LNCAP (cell line): ENCODE measurements around the gene PDE11A.

Source experiments
- TF ChIP-seq, protein P1 (sequence below): fragments of 450-650 bp; IDR thresholded peaks from 2 replicates; pipeline ENCODE4 v1.5.1; 2017; ENCODE audit warnings: mild to moderate bottlenecking

PDE11A gene

DNA sequence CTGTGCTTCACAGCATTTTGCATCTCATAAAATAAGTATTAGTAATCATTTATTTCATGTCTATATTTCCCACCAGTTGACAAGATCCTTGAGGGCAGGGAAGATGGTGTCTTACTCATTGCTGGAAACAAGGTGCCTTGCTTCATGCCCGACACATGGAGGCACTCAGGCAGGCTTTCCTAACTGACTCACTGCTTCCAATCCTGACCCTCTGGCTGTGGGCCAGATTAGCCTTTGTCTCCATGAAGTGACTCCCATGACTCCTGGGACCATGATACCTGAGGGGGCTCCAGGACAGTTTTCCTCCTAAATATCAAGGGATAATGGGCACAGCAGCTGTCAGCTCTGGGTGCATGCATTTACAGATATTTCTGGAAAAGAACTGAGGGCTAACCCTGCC lies 405.0 kb downstream of the PDE11A start:
- TF ChIP-seq, protein P1, sequence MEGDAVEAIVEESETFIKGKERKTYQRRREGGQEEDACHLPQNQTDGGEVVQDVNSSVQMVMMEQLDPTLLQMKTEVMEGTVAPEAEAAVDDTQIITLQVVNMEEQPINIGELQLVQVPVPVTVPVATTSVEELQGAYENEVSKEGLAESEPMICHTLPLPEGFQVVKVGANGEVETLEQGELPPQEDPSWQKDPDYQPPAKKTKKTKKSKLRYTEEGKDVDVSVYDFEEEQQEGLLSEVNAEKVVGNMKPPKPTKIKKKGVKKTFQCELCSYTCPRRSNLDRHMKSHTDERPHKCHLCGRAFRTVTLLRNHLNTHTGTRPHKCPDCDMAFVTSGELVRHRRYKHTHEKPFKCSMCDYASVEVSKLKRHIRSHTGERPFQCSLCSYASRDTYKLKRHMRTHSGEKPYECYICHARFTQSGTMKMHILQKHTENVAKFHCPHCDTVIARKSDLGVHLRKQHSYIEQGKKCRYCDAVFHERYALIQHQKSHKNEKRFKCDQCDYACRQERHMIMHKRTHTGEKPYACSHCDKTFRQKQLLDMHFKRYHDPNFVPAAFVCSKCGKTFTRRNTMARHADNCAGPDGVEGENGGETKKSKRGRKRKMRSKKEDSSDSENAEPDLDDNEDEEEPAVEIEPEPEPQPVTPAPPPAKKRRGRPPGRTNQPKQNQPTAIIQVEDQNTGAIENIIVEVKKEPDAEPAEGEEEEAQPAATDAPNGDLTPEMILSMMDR = no peak

DNA sequence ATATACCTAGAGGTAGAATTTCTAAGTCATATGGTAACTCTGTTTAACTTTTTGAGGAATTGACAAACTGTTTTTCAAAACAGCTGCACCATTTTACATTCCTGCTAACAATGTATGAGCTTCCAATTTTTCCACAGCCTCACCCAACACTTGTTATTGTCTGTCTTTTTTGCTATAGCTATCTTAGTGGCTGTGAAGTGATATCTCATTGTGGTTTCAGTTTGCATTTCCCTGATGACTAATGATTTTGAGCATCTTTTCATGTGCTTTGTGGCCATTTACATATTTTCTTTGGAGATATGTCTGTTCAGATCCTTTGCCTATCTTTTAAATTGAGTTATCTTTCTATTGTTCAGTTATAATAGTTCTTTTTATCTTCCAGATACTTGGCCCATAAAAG lies 406.2 kb downstream of the PDE11A start:
- TF ChIP-seq, protein P1 = no peak

DNA sequence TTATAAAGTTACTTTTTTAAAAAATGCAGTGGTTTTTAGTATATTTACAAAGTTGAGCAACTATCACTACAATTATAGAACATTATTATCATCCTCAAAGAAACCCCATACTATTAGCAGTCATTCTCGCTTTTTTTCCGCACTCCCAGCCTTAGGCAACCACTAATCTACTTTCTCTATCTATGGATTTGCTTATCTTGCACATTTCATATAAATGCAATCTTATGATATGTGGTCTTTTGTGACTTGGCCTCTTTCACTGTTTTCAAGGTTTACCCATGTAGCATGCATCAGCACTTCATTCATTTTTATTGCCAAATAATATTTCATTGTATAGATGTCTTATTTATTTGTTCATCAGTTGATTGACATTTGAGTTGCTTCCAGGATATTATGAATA lies 406.6 kb downstream of the PDE11A start:
- TF ChIP-seq, protein P1 = no peak

DNA sequence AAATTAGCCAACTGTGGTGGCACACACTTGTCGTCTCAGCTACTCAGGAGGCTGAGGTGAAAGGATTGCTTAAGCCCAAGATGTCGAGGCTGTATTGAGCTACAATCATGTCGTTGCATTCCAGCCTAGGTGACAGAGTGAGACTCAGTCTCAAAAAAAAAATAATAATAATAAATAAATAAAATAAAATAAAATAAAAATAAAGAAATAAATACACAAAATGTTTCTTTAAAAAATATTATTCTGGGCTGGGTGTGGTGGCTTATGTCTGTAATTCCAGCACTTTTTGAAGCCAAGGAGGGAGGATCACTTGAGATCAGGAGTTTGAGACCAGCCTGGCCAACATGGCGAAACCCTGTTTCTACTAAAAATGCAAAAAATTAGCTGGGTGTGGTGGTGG lies 407.2 kb downstream of the PDE11A start:
- TF ChIP-seq, protein P1 = no peak

DNA sequence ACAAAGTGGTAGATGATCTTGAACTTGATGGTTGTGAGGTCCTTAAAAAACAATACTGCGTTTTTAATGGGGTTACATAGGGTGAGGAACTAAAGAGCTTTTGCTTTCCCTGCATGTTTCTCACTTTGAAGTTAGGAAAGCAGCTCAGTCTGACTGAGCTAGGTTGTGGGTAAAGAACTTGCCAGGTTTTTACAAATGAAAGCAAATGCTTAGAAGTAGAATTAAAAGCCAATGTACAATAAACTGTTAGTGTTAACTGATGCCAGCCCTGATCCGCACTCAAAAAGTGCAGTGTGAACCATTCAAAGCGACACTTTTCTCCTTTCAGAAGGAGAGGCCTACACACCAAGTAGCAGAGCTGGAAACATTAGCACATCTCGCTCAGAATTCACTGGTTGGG lies 409.7 kb downstream of the PDE11A start:
- TF ChIP-seq, protein P1 = no peak

DNA sequence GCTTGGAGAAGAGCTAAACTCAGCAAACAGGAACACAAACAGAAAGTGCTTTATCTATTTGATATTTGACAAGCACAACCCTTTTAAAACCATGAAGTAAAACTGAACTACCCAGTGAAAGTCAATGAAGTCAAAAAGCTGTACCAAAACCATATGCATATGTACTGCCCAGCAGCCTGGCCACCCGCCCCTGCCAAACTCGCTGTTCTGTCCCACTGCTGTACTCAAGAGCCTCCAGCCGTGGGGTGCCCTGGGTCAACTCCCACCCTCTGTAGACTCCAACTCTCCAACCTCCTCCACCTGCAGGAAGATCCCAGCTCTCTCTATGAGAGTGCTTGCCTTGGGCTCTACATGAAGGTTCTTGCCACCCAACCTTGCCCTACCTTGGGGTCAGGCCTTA lies 411.8 kb downstream of the PDE11A start:
- TF ChIP-seq, protein P1 = no peak

DNA sequence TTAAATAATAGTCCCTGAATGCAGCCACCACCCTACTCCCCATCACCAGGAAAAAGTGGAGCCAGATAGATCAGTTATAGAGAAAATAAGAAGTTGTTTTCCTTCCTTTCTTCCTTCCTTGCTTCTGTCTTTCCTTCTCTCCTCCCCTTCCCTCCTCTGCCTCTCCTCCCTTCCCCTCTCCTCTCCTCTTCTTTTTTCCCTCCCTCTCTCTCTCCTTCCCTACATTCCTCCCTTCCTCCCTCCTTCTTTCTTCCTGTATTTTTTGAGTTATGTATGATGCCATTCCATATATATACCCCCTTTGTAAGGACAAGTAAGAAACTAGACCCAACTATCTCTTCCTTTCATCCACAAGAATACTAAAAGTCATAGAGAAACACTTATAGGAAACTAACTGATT lies 414.3 kb downstream of the PDE11A start:
- TF ChIP-seq, protein P1 = no peak

DNA sequence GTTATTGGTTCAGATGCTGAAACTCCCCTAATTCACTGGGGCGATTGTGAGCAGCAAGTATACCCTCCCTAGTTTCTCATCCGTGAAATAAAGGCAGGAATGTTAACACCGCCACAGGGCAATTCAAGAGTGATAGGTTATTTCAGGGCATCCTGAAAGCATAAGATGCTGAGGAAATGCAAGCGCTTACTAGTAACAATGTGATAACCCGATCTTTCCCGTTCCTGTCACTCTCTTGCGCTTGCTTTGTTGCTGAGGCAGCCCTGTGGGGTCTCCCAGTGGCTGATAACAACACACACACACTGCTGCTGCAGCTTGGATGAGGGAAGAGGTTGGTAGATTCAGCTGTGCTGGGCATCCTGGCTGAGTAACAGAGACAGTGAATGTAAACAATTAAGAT lies 420.7 kb downstream of the PDE11A start:
- TF ChIP-seq, protein P1 = no peak
